ENCODE results near the gene HECW1.

The HECW1 gene

DNA sequence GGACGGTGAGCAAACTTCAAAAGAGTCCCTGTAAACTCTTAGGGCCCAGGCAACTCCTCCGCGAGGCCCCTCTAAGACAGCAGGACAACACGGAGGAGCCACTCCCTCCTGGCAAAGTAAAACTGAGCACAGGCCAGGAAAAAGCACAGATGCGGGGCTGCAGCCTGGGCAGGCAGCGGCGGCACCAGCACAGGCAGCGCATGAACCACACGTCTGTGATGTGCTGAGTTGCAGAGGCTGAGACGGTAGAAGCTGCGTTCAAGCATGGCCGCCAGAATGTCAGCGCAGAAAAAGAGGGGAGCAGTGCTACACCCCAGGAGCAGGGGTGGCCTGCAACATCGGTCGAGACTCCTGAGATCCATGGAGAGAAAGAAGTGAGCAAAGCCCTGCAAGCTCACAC is 424.3 kb downstream of the HECW1 start:
- no peak overlapping the region for H3K4me3 ChIP-seq (ENCODE audit: low read depth, low read length)
- TF ChIP-seq, protein P1, sequence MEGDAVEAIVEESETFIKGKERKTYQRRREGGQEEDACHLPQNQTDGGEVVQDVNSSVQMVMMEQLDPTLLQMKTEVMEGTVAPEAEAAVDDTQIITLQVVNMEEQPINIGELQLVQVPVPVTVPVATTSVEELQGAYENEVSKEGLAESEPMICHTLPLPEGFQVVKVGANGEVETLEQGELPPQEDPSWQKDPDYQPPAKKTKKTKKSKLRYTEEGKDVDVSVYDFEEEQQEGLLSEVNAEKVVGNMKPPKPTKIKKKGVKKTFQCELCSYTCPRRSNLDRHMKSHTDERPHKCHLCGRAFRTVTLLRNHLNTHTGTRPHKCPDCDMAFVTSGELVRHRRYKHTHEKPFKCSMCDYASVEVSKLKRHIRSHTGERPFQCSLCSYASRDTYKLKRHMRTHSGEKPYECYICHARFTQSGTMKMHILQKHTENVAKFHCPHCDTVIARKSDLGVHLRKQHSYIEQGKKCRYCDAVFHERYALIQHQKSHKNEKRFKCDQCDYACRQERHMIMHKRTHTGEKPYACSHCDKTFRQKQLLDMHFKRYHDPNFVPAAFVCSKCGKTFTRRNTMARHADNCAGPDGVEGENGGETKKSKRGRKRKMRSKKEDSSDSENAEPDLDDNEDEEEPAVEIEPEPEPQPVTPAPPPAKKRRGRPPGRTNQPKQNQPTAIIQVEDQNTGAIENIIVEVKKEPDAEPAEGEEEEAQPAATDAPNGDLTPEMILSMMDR (IDR thresholded peaks at IDR 0.05; ENCODE audit: control insufficient read depth, extremely low read depth, insufficient read depth), result no peak
- no peak for DNase-seq (ENCODE audit: low read depth)

DNA sequence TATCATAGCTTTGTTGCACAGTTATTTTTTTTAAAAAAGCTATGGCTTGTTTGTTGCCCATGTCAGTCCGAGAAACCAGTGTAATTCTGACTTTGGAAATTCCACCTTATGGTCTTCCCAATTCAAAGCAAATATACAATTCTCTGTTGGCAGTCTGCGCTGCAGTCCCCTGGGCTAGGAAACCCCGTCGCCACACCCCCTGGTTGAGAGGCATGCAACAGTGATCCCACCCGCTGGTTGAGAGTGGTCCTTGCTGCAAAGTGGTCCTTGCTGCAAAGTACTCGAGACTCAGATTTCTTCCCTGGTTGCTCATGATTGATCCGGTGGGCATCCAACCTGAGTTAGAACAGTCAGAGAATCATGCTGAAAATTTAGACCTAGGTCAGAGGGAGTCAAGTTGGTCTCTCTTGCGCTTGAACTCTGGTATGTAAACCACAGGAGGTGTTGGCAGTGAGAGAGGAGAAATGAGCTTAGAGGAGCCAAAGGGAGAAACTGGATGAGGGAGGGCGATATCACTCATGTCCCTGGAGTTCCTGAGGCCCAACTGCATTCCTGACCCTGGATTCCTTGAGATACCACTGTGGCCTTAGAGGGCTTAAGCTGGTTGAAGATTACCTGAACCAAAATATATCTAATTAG is 425.4 kb downstream of the HECW1 start:
- DNase-seq (ENCODE audit: low read depth), result no peak
- TF ChIP-seq, protein P1 (IDR thresholded peaks at IDR 0.05; ENCODE audit: control insufficient read depth, extremely low read depth, insufficient read depth), result no peak
- no peak overlapping the region for H3K4me3 ChIP-seq (ENCODE audit: low read depth, low read length)

DNA sequence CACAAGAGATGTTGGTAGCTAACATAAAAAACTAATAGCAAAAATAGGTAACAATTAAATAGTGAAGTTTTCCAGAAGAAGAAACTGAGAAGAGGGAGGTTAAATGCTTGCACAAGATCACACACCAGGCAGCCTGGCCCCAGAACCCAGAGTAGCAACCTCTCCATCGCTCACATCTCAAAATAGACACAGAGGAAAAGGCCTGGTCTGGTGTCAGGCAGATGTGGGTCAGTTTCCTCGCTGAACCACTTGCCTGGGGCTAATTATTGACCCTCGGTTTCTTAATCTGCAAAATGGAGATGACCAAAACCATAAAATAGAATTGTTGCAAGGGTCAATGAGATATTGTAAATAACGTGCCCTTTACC is 425.9 kb downstream of the HECW1 start:
- H3K4me3 ChIP-seq (ENCODE audit: low read depth, low read length), result no peak overlapping the region
- TF ChIP-seq, protein P1 (IDR thresholded peaks at IDR 0.05; ENCODE audit: control insufficient read depth, extremely low read depth, insufficient read depth), result no peak
- DNase-seq (ENCODE audit: low read depth), result no peak

DNA sequence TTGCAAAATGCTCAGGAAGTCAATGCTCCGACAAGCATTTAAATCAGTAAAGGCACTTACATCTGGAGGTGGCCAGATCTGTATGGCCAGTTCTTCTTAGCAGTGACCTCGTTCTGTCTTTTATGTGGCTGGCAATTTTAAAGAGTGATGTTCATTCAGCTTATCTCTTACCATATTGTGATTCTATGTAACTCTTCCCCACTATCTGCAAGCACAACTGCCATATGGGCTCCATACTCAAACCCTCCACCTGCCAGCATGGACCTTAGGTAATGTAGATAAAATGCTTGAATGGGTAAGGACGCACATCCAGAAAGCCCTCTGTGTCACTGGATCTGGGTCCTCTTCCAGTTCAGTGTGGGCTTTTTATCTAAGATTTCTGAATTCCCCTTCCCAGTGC is 428.0 kb downstream of the HECW1 start:
- TF ChIP-seq, protein P1 (IDR thresholded peaks at IDR 0.05; ENCODE audit: control insufficient read depth, extremely low read depth, insufficient read depth), result no peak
- H3K4me3 ChIP-seq (ENCODE audit: low read depth, low read length), result no peak overlapping the region
- DNase-seq (ENCODE audit: low read depth), result no peak

DNA sequence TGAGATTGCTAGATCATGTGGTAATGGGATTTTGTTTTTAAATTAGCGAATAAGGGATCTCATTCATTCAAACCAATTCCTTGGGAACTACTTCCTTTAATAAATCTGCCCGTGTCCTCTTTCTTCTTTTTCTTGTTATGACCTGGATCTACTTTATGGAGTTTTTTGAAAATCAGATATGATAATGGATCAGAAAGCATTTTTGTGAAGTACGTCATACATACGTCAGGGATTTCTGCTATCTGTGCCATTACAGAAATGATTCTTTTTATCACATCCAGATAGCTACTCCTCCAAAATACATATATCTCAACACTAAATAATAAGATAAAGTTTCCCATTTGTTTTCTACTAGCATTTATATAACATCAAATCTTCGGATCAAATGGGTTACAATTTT is 430.3 kb downstream of the HECW1 start:
- TF ChIP-seq, protein P1 (IDR thresholded peaks at IDR 0.05; ENCODE audit: control insufficient read depth, extremely low read depth, insufficient read depth), result no peak
- no peak for DNase-seq (ENCODE audit: low read depth)

DNA sequence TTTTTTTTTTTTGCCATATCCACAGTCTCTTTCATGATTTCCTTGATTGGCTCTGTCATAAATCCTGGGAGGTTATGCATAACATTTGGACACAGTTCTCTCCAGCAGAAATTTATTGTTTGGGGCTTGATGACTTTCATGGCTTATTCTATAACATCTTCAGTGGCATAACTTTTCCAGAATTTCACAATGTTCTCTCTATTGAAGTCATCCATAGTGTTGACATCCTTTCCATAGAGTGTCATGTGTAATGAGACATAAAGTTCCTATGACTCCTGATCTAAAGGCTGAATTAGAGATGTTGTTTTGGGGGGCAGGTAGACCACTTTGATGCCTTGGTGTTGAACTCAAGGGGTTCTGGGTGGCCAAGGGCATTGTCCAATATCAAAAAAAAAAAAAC is 433.8 kb downstream of the HECW1 start:
- TF ChIP-seq, protein P1 (IDR thresholded peaks at IDR 0.05; ENCODE audit: control insufficient read depth, extremely low read depth, insufficient read depth), result no peak
- H3K4me3 ChIP-seq (ENCODE audit: low read depth, low read length), result no peak overlapping the region
- DNase-seq (ENCODE audit: low read depth), result no peak

More for the DNA sequence above, 430.3 kb downstream of the HECW1 start:
- H3K4me3 ChIP-seq (ENCODE audit: low read depth, low read length), result no peak overlapping the region

DNA sequence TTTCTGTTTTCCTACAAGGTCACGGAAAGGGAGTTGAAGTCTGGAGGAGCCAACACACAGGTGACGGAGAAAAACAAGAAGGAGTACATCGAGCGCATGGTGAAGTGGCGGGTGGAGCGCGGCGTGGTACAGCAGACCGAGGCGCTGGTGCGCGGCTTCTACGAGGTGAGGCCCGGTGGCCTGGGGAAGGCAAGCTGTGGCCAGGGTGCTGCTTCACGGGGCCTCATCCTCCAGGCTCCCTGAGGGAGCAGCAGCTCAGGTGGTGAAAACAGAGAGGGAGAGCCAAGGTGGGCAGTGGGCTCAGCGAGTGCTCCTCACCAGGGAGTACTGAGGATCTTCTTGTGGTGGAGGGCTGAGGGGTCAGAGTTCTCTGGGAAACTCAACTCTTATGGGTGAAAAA is 438.0 kb downstream of the HECW1 start:
- TF ChIP-seq, protein P1 (IDR thresholded peaks at IDR 0.05; ENCODE audit: control insufficient read depth, extremely low read depth, insufficient read depth), result no peak

More for the DNA sequence above, 438.0 kb downstream of the HECW1 start:
- DNase-seq (ENCODE audit: low read depth), result no peak
- H3K4me3 ChIP-seq (ENCODE audit: low read depth, low read length), result no peak overlapping the region

All from LNCaP clone FGC (cell line).